ENCODE data around the gene JAG1.

The JAG1 gene

DNA sequence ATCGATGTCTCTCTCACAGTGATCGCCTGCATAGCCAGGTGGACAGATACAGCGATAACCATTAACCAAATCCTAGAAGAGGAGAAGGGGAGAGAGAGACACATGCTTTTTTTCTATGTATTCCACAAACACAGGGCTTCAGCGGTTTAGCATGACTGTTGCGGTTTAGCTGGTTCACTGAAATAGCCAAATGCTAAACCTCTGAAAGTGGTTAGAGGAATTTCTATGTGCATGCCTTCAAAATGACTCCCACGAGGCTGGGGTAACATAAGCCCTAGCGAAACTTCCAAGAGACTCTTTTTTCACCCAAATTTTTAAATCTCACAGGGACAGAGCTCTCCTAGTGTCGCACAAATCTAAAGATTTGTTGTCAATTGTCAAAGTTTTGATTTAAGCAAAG, 25.1 kb downstream of the JAG1 start:
- TF ChIP-seq, protein P1, sequence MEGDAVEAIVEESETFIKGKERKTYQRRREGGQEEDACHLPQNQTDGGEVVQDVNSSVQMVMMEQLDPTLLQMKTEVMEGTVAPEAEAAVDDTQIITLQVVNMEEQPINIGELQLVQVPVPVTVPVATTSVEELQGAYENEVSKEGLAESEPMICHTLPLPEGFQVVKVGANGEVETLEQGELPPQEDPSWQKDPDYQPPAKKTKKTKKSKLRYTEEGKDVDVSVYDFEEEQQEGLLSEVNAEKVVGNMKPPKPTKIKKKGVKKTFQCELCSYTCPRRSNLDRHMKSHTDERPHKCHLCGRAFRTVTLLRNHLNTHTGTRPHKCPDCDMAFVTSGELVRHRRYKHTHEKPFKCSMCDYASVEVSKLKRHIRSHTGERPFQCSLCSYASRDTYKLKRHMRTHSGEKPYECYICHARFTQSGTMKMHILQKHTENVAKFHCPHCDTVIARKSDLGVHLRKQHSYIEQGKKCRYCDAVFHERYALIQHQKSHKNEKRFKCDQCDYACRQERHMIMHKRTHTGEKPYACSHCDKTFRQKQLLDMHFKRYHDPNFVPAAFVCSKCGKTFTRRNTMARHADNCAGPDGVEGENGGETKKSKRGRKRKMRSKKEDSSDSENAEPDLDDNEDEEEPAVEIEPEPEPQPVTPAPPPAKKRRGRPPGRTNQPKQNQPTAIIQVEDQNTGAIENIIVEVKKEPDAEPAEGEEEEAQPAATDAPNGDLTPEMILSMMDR (conservative IDR thresholded peaks at IDR 0.05; ENCODE audit: low read length), result no peak
- H3K4me3 ChIP-seq (ENCODE audit: low read length), result no peak overlapping the region
- peak; percentile 84 for DNase-seq (ENCODE audit: low read depth)

DNA sequence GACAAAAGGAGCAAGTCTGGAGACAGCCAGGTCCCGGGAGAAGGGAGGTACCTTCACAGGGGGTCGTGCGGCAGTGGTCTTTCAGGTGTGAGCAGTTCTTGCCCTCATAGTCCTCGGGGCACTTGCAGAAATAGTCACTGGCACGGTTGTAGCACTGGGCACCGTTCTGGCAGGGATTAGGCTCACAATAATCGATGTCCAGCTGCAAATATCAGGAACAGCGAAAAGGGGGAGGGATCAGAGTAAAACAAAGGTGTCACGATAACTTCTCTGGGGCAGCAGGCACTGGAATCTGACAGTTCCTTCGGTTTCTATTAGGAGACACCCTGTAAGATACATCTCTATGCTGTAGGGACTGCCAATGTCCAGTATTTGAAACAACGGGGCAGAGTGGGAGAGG, 25.9 kb downstream of the JAG1 start:
- H3K4me3 ChIP-seq (ENCODE audit: low read length), result no peak overlapping the region
- TF ChIP-seq, protein P1 (conservative IDR thresholded peaks at IDR 0.05; ENCODE audit: low read length), result no peak

DNA sequence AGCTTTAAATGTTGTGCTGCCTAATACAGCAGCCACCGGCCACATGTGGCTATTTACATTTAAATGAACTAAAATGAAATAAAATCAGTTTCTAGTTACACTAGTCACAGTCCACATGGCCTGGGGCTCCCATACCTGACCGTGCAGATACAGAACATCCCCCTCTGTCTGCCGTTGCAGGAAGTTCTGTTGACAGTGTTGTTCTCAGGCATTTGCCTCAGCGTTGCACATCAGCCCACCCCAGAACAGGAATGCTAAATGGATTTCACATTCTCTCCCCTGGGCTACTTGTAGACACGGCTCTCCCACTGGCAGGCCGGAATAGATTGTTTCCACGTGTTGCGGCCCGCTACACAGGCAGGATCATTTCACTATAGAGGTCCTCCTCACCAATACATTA, 26.3 kb downstream of the JAG1 start:
- H3K4me3 ChIP-seq (ENCODE audit: low read length), result no peak overlapping the region
- TF ChIP-seq, protein P1 (conservative IDR thresholded peaks at IDR 0.05; ENCODE audit: low read length), result peak; percentile 33
- no peak for DNase-seq (ENCODE audit: low read depth)

More for the DNA sequence above, 25.9 kb downstream of the JAG1 start:
- DNase-seq (ENCODE audit: low read depth), result no peak

DNA sequence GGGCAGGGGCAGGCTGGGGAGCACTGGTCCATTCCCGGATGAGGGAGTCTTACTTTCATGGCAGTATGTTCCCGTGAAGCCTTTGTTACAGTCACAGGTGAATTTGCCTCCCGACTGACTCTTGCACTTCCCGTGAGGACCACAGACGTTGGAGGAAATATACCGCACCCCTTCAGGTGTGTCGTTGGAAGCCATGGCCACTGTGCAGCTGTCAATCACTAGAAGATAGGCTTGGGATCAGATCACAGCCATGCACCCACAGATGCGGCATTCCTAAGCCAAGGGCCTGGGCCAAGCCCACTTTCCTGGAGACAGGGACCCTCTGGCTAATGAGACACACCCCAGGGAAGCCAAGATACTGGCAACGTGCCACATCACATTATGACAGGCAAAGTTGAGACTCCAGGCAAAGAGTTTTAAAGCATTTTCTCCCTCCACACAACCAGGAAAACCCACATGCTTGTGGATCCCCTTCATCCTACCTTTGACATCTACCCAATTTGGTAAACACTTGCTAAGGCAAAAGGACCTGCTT, 26.8 kb downstream of the JAG1 start:
- H3K4me3 ChIP-seq (ENCODE audit: low read length), result no peak overlapping the region
- no peak for DNase-seq (ENCODE audit: low read depth)
- TF ChIP-seq, protein P1 (conservative IDR thresholded peaks at IDR 0.05; ENCODE audit: low read length), result no peak

DNA sequence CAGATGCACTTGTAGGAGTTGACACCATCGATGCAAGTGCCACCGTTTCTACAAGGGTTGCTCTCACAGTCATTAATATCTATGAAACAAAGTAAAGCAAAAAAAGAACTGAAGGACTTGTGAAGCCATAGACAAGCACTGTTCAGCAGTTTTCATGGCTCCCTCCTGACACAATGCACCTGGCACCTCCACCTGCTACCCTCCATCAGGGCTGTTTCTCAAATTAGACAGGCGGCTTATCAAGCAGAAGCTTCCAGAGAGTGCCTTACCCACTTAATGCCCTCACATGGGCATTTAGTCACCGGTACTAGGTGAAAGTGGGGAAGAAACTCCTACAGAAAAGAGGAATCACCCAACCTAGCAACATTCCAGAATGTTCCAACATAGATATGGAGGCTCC, 27.8 kb downstream of the JAG1 start:
- TF ChIP-seq, protein P1 (conservative IDR thresholded peaks at IDR 0.05; ENCODE audit: low read length), result no peak
- no peak for DNase-seq (ENCODE audit: low read depth)
- no peak overlapping the region for H3K4me3 ChIP-seq (ENCODE audit: low read length)

DNA sequence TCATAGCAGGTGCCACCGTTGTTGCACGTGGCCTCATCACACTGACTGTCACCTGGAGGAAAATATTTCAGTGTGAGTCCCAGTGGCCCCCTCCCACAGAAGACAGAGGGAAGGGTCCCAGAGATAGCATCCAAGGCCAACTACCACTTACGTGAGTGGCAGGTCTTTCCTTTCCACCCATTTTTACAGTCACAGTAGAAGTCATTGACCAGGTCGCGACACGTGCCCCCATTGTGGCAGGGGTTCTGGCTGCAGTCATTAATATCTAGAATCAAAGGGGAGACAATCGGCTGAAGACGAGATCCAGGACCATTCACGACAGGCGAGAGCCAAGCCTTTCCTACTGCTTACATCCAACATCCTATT, 28.6 kb downstream of the JAG1 start:
- TF ChIP-seq, protein P1 (conservative IDR thresholded peaks at IDR 0.05; ENCODE audit: low read length), result no peak

DNA sequence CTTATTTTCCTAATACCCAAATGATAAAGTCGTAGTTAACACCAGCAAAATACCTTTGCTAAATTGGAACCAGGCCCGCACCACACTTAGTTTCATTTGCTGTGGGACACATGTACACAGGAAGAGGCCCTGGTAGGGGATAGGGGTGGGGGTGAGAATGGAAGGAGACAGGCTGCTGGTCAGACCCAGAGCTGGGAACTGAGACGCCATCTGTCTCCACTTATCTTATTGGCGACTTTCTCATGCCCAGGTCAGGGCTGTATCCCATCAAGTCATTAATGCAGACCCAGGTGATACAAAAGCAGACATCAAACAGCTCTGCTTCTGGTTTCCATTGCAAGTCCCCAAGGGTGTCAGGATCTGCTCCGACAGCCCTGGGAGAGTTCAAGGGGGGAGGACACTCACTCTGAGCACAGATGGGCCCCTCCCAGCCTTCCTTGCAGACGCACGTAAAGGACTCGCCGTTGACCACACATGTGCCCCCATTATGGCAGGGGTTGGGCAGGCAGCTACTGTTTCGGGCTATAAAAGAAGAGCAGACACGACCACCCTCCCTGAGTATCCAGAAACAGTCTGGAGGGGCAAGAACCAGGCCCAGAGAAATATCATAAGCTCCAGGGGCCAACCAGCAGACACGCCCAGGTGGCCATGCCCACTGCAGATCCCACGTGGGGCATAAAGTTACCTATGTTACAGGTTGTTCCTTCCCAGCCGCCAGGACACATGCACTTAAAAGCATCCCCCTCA, 29.2 kb downstream of the JAG1 start:
- TF ChIP-seq, protein P1 (conservative IDR thresholded peaks at IDR 0.05; ENCODE audit: low read length), result no peak
- no peak overlapping the region for H3K4me3 ChIP-seq (ENCODE audit: low read length)
- DNase-seq (ENCODE audit: low read depth), result no peak

More for the DNA sequence above, 28.6 kb downstream of the JAG1 start:
- no peak for DNase-seq (ENCODE audit: low read depth)
- no peak overlapping the region for H3K4me3 ChIP-seq (ENCODE audit: low read length)
